Right renal cortex interstitium (tissue), 3 donors: ENCODE data around the gene KLHDC8A. TPM values are rescaled to one million over a fixed set of nuclear protein-coding genes. Genes with fewer than 3 reads are reported as not detected.
"Not testable (repeated sequence)": the region's sequence is repeated elsewhere in the genome, so short reads cannot be mapped to it uniquely, and the experiment has no call there.

Experiments
- DNase-seq, 3 donors: peaks; one replicate each; pipeline ENCODE4 v3.0.0-alpha.2; 2013; ENCODE audit warnings: low read depth in 3 of 3, low spot score in 2 of 3
- polyA plus RNA-seq, 3 donors: library from polyadenylated mRNA; unstranded; fragments of 120-200 nt; gene quantifications; one replicate each; pipeline ENCODE4 v1.2.1, GENCODE V29; 2013; ENCODE audit not compliant: insufficient read length in 3 of 3

The KLHDC8A gene
- polyA plus RNA-seq, 3 donors = 1.4 to 1.6 (median 1.5) TPM

GRCh38 chr1:205373022-205373797, 16.5 kb upstream of the KLHDC8A start:
- no peak for DNase-seq

GRCh38 chr1:205371871-205372660, 15.3 kb upstream of the KLHDC8A start:
- no peak for DNase-seq

GRCh38 chr1:205370780-205371179, 14.1 kb upstream of the KLHDC8A start:
- DNase-seq = no peak

GRCh38 chr1:205369701-205370123, 13.0 kb upstream of the KLHDC8A start:
- DNase-seq = no peak

- DNase-seq = no peak
These were observed 11.8 kb upstream of the KLHDC8A start for GRCh38 chr1:205368478-205368877.

- DNase-seq = no peak
These were observed 9.3 kb upstream of the KLHDC8A start for GRCh38 chr1:205365945-205366463.

- not testable (repeated sequence) for DNase-seq
These were observed 8.4 kb upstream of the KLHDC8A start for GRCh38 chr1:205365086-205365485.

- no peak for DNase-seq
These were observed 4.2 kb upstream of the KLHDC8A start for GRCh38 chr1:205360891-205361290.

- DNase-seq = no peak
These were observed 3.2 kb upstream of the KLHDC8A start for GRCh38 chr1:205359771-205360565.

GRCh38 chr1:205358579-205358978, 1.9 kb upstream of the KLHDC8A start:
- no peak for DNase-seq

GRCh38 chr1:205357567-205357966, 845 bp upstream of the KLHDC8A start:
- DNase-seq = no peak

GRCh38 chr1:205355075-205355453, 1.7 kb downstream of the KLHDC8A start:
- no peak for DNase-seq

GRCh38 chr1:205354259-205355074, 2.3 kb downstream of the KLHDC8A start:
- DNase-seq = no peak

- no peak for DNase-seq
These were observed 3.1 kb downstream of the KLHDC8A start for GRCh38 chr1:205353612-205354011.

GRCh38 chr1:205353191-205353590, 3.5 kb downstream of the KLHDC8A start:
- no peak for DNase-seq

- DNase-seq = no peak
These were observed 4.6 kb downstream of the KLHDC8A start for GRCh38 chr1:205351984-205352713.

GRCh38 chr1:205350691-205351141, 6.0 kb downstream of the KLHDC8A start:
- DNase-seq = no peak

- no peak for DNase-seq
These were observed 6.6 kb downstream of the KLHDC8A start for GRCh38 chr1:205350124-205350523.
